Neural progenitor cell (in vitro differentiated cells): ENCODE measurements around the gene PAQR4. TPM values are rescaled to one million over a fixed set of nuclear protein-coding genes. Genes with fewer than 3 reads are reported as not detected.
A peak's percentile ranks its signal among the peaks of the same experiment; 100 is the strongest.

ENCODE experiments used
- DNase-seq: peaks from one replicate; pipeline ENCODE4 v3.0.0-alpha.2; 2016; ENCODE audit warnings: low spot score
- H2AFZ ChIP-seq: fragments of 200-600 bp; sonication (generic); replicated peaks from 2 replicates; pipeline ENCODE4 v1.6.1; 2016; ENCODE audit warnings: antibody characterized with exemption
- H3F3A ChIP-seq: fragments of 200-600 bp; sonication (generic); 2 replicates; pipeline ENCODE4 v1.6.1; 2016; ENCODE audit warnings: antibody characterized with exemption, low read depth
- H3K27ac ChIP-seq: fragments of 200-600 bp; sonication (generic); 2 replicates; pipeline ENCODE4 v1.5.1; 2016; ENCODE audit warnings: mild to moderate bottlenecking
- H3K27me3 ChIP-seq: fragments of 200-600 bp; sonication (generic); 2 replicates; pipeline ENCODE4 v1.6.1; 2016; ENCODE audit warnings: mild to moderate bottlenecking, moderate library complexity
- H3K36me3 ChIP-seq: fragments of 200-600 bp; sonication (generic); 2 replicates; pipeline ENCODE4 v1.5.1; 2016
- H3K4me1 ChIP-seq: fragments of 200-600 bp; sonication (generic); 2 replicates; pipeline ENCODE4 v1.6.1; 2016; ENCODE audit warnings: mixed run types
- H3K4me2 ChIP-seq: fragments of 200-600 bp; sonication (generic); 2 replicates; pipeline ENCODE4 v1.6.1; 2016
- H3K4me3 ChIP-seq: fragments of 200-600 bp; sonication (generic); 2 replicates; pipeline ENCODE4 v1.5.1; 2016
- H3K79me2 ChIP-seq: fragments of 200-600 bp; sonication (generic); 2 replicates; pipeline ENCODE4 v1.6.1; 2016; ENCODE audit warnings: low read depth
- H3K9ac ChIP-seq: fragments of 200-600 bp; sonication (generic); 2 replicates; pipeline ENCODE4 v1.6.1; 2016
- H3K9me3 ChIP-seq: fragments of 200-600 bp; sonication (generic); 2 replicates; pipeline ENCODE4 v1.5.1; 2016; ENCODE audit warnings: low read depth
- H4K20me1 ChIP-seq: fragments of 200-600 bp; sonication (generic); 2 replicates; pipeline ENCODE4 v1.6.1; 2016; ENCODE audit warnings: low read depth
- H3K27ac Mint-ChIP-seq: 3 replicates; pipeline ENCODE4 v1.8.0; 2021; ENCODE audit warnings: mixed read lengths
- H3K27me3 Mint-ChIP-seq: 2 replicates; pipeline ENCODE4 v1.8.0; 2022; ENCODE audit warnings: low read depth, mild to moderate bottlenecking, inconsistent platforms, moderate library complexity, mixed read lengths; ENCODE audit not compliant: insufficient read depth
- H3K36me3 Mint-ChIP-seq: 3 replicates; pipeline ENCODE4 v1.8.0; 2021; ENCODE audit warnings: mixed read lengths
- H3K4me1 Mint-ChIP-seq: 3 replicates; pipeline ENCODE4 v1.8.0; 2021; ENCODE audit warnings: mixed read lengths
- H3K4me3 Mint-ChIP-seq: 3 replicates; pipeline ENCODE4 v1.8.0; 2021; ENCODE audit warnings: mild to moderate bottlenecking, moderate library complexity, mixed read lengths
- H3K9me3 Mint-ChIP-seq: 3 replicates; pipeline ENCODE4 v1.8.0; 2020; ENCODE audit warnings: mixed read lengths
- EZH2 ChIP-seq: fragments of 200-600 bp; sonication (generic); IDR thresholded peaks from 2 replicates; pipeline ENCODE4 v1.6.1; 2017; ENCODE audit warnings: antibody characterized with exemption, mild to moderate bottlenecking, moderate library complexity
- EZH2phosphoT487 ChIP-seq: fragments of 200-600 bp; sonication (generic); IDR thresholded peaks from 2 replicates; pipeline ENCODE4 v1.6.1; 2017; ENCODE audit warnings: antibody characterized with exemption
- total RNA-seq: library from RNA; depleted of rRNA; stranded (reverse); fragments of >200 nt; gene quantifications from 2 replicates; pipeline ENCODE4 v1.2.3, GENCODE V29; 2015; ENCODE audit warnings: low replicate concordance
- TF ChIP-seq, protein P1 (sequence below): fragments of 200-600 bp; sonication (generic); IDR thresholded peaks from 2 replicates; pipeline ENCODE4 v1.5.1; 2017; ENCODE audit warnings: antibody characterized with exemption, mild to moderate bottlenecking

Gene PAQR4
- total RNA-seq, 1 donor from 2014 or later = 3.3 TPM

DNA sequence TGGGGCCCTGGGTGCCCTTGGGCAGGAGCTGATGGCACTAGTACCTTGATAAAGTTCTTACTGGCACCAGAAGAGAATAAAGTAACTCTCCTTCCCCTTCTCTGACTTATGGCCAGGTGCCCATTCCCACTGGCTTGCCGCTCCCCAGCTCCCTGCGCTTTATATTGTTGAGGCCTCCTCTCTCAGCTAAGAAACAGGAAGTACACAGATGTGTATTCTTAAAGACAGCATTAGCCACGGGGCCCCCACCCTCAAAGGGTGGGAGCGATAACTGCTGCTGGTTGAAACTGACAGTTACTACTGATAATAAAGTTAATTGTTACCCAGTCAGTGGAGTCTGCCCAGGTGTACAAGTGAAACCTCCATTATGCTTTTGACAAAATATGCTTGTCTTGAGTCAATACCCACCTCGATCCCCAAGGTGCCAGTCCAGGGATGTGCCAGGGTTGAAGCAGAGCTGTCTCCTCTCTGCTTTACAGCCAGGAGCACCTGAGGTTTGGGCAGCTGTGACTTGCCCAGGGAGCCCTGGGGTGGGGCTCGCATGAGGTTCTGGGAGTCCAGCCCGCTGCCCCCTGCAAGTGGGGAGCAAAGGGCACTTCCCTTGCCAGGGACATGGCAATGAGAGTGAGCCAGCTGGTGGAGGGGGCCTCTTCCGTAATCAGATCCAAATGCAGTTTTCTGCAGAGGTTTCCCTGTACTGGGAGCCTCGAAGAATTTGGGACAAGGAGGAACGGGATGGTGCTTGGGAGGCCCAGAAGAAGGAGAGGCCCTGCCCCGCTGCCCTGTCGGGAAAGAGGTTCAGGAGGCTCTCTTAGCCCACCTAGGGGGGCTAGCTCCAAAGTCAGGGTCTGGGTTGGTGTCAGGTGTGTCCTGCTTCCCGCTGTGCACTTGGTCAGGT is 38.2 kb downstream of the PAQR4 start:
- H3F3A ChIP-seq = peaks cover 49% of the 10 kb centered on the region

DNA sequence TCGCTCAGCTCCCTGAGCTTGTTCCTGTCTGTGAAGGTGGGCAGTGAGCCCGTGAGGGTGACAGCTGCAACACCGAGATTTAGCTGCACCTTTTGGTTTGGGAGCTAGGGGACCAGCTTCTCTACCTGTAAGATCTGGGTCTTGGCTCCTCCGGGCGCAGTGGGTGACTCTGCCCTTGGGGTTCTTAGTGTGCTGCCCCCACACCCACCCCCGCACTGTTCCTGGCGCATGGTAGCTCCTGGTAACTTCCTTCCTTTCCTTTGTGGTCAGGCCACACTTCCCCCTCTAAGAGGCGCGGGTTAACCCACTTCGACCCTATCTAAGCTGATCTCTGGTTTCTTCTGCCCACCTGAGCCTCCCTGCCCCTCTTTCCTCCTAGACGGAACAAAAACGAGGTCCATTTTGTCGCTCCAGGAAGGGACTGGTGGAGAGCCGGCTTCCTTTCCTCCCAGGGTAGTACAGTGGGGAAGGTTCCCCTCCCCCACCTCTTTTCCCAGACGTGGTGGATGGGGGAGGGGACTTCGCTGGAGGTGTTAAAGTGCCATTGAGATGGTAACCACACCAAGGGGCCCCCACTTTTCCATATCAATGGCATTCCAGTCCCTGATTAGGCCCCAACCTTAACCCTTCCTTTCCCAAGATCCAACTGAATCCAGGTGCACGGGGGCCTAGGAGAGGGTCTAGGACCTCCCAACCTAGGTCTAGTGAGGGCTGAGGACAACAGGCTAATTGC is 39.0 kb downstream of the PAQR4 start:
- Histone ChIP-seq H3K4me3 (peak overlapping the region; percentile 29), H3K4me2 (peak overlapping the region; percentile 65), H3K27ac (no peak overlapping the region), H3K27me3 (peaks cover 76% of the 10 kb centered on the region), H3K9me3 (no peaks in the 10 kb centered on the region), H3K9ac (no peak overlapping the region), H3F3A (peaks cover 49% of the 10 kb centered on the region), H3K4me1 (peaks cover 38% of the 10 kb centered on the region), H4K20me1 (peaks cover 15% of the 10 kb centered on the region), H3K79me2 (no peaks in the 10 kb centered on the region), H3K36me3 (no peaks in the 10 kb centered on the region), H2AFZ (no peak overlapping the region)
- H3K36me3 Mint-ChIP-seq = no peaks in the 10 kb centered on the region
- peaks cover 30% of the 10 kb centered on the region for H3K4me1 Mint-ChIP-seq
- peaks cover 35% of the 10 kb centered on the region for H3K27me3 Mint-ChIP-seq
- DNase-seq = peak; percentile 59
- peak; percentile 9 for TF ChIP-seq EZH2
- TF ChIP-seq EZH2phosphoT487 = no peak
- no peak overlapping the region for H3K27ac Mint-ChIP-seq
- no peaks in the 10 kb centered on the region for H3K9me3 Mint-ChIP-seq
- peak overlapping the region; percentile 18 for H3K4me3 Mint-ChIP-seq

More for the DNA sequence above, 38.2 kb downstream of the PAQR4 start:
- Mint-ChIP-seq H3K27me3 (peaks cover 38% of the 10 kb centered on the region), H3K9me3 (peaks cover 2% of the 10 kb centered on the region), H3K36me3 (no peaks in the 10 kb centered on the region), H3K4me3 (no peak overlapping the region), H3K27ac (no peak overlapping the region), H3K4me1 (peaks cover 27% of the 10 kb centered on the region)
- Histone ChIP-seq H4K20me1 (peaks cover 11% of the 10 kb centered on the region), H3K36me3 (no peaks in the 10 kb centered on the region), H3K27me3 (peaks cover 67% of the 10 kb centered on the region), H3K4me1 (peaks cover 31% of the 10 kb centered on the region), H3K27ac (no peak overlapping the region), H3K9ac (no peak overlapping the region), H3K79me2 (no peaks in the 10 kb centered on the region), H2AFZ (no peak overlapping the region), H3K4me3 (no peak overlapping the region), H3K9me3 (no peaks in the 10 kb centered on the region), H3K4me2 (peak overlapping the region; percentile 65)
- TF ChIP-seq EZH2 (peak; percentile 20), EZH2phosphoT487 (peak; percentile 28)
- TF ChIP-seq, protein P1, sequence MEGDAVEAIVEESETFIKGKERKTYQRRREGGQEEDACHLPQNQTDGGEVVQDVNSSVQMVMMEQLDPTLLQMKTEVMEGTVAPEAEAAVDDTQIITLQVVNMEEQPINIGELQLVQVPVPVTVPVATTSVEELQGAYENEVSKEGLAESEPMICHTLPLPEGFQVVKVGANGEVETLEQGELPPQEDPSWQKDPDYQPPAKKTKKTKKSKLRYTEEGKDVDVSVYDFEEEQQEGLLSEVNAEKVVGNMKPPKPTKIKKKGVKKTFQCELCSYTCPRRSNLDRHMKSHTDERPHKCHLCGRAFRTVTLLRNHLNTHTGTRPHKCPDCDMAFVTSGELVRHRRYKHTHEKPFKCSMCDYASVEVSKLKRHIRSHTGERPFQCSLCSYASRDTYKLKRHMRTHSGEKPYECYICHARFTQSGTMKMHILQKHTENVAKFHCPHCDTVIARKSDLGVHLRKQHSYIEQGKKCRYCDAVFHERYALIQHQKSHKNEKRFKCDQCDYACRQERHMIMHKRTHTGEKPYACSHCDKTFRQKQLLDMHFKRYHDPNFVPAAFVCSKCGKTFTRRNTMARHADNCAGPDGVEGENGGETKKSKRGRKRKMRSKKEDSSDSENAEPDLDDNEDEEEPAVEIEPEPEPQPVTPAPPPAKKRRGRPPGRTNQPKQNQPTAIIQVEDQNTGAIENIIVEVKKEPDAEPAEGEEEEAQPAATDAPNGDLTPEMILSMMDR = no peak
- DNase-seq = no peak

DNA sequence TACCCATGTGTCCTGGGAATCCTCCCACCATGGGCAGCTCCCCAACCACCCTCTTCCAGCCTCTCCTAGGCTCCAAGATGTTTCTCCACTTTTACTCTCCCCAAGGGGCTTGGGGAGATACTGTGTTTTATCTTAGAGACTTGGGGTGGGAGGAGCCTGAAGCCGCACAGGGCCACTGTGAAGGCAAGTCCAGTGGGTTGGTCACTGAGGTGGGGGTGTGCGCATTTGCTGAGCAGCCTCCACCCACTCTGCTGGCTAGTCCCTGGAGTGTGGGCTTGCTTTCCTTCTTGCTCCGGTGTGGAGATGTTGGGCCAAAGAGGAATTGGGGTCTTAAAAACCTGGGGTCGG is 39.5 kb downstream of the PAQR4 start:
- Histone ChIP-seq H3K27ac (no peak overlapping the region), H3K4me1 (peaks cover 38% of the 10 kb centered on the region), H3K4me3 (no peak overlapping the region), H2AFZ (no peak overlapping the region), H3K9ac (no peak overlapping the region), H3K79me2 (no peaks in the 10 kb centered on the region), H3K4me2 (peak overlapping the region; percentile 65), H4K20me1 (peaks cover 18% of the 10 kb centered on the region), H3K9me3 (no peaks in the 10 kb centered on the region), H3F3A (peaks cover 49% of the 10 kb centered on the region), H3K36me3 (no peaks in the 10 kb centered on the region), H3K27me3 (peaks cover 81% of the 10 kb centered on the region)
- H3K27me3 Mint-ChIP-seq = peaks cover 35% of the 10 kb centered on the region
- H3K9me3 Mint-ChIP-seq = no peaks in the 10 kb centered on the region
- no peaks in the 10 kb centered on the region for H3K36me3 Mint-ChIP-seq
- TF ChIP-seq EZH2 = no peak
- TF ChIP-seq EZH2phosphoT487 = no peak
- TF ChIP-seq, protein P1 = no peak
- H3K4me3 Mint-ChIP-seq = no peak overlapping the region
- DNase-seq = no peak
- H3K27ac Mint-ChIP-seq = no peak overlapping the region
- peaks cover 30% of the 10 kb centered on the region for H3K4me1 Mint-ChIP-seq
